DMS53 (cell line): ENCODE data around the gene TIMM10.
A peak's percentile ranks its signal among the peaks of the same experiment; 100 is the strongest.

Experiments used
- DNase-seq: peaks from one replicate; lab custom pipeline; 2025; lab: John Stamatoyannopoulos, UW

The TIMM10 gene, protein sequence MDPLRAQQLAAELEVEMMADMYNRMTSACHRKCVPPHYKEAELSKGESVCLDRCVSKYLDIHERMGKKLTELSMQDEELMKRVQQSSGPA

GRCh38 chr11:57530596-57531507 lies at the start of gene TIMM10:
TIMM10 (minus strand) TSS chr11:57530754; CDS start chr11:57530189, 565 bp downstream.
- DNase-seq = peak; percentile 94

DNA sequence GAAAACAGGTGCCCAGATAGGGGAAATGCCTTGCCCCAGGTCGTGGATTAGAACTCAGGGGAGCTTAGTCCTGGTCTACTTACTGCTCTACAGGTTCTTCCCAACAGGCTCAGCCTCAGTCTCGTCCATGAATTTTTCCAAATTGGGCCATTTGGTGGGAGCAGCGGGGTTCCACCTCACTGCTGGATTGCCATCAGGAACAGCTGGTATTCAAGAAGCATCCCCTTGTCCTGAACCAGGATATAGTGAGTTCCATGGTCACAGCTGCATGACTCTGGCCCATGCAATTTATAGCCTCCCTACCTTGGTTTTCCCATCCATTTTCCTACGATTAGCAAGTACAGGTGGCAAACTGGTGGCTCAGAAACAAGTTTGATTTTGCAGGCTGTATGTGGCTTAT lies 43.5 kb upstream of the TIMM10 start:
- DNase-seq = no peak

DNA sequence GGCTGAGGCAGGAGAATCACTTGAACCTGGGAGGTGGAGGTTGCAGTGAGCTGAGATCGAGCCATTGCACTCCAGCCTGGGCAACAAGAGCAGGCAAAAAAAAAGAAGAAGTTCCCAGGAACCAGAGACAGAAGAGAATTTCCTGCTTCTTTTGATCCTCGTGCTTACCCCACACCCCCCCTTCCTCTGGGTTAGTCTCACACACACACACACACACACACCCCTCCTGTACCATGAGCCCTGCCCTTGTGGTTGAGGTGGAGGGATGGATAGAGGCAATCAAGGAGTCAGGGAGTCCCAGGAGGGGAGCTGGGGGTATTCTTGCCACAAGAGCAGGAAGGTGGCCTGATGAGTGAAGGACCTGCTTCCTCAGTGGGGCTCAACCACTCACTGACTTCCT lies 41.1 kb upstream of the TIMM10 start:
- DNase-seq = no peak

GRCh38 chr11:57568330-57568766 lies 37.8 kb upstream of the TIMM10 start:
- no peak for DNase-seq

DNA sequence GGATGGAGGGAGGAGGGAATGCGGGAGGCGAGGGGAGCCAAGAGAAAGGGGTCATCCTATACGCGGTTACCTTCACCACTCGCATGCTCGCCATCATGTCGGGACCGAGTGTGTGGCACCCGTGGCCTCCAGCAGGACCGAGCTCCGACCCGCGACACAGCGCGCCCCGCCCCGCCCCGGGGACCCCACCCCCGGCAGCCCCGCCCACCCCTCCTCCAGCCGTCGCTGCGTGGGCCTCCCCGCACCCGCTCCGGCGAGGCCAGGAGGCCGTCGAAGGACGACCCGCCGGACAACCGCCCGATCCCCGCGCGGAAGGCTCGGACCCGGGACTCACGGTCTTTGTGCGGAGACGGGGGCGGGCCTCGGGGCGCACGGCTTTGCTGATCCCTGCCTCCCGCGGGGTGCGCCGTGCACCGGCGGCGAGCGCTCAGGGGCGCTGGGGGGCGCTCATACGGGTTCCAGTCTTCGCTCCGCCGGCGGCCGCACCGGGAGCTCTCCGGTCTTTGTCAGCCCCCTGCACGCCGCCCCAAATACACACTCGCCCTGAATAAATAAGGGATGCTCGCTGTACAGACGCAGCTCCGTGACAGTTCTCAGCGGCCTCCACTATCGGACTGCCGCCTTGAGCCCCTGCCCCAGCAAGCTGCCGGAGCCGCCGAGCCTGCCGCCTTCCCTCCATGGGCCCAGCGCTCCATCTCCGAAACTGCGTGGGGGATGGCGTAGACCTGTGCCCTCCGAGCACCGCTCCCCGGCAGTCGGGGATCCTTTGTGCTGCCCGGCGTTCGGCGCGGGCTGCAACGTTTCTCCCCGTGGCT lies 37.2 kb upstream of the TIMM10 start, which contains the start of gene UBE2L6:
TSS of gene UBE2L6 (minus strand) at position 158 of the 815 bp plus-strand sequence. CDS start at position 97, 61 bp downstream.
- peak; percentile 65 for DNase-seq

DNA sequence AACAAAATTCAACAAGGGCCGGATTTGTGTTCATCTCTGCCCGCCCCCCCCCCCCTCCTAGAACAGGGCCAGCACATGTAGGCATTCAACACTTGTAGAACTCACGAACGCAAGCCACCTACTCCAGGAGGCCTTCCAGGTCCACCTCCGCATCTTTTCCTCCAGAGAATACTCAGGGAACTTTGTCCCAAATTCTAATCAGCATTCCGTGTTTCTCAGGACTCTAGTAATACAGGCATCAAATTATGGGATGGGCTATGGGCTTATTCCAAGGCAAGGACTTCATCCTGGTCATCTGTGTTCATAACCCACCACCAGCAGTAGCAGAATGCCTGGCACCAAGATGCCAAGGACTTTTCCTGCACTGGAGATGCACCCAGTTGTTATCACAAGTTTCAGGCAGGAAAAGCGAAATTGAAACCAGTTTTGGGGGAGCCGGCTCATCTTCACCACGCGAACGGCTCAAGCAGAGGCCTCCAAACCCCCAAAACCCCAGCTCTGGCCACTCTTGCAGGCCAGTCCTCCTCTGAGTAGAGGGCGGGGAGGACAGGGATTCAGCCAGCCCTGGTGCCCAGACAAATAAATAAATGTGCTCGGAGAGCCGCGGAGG lies 36.5 kb upstream of the TIMM10 start:
- DNase-seq = peak; percentile 13

DNA sequence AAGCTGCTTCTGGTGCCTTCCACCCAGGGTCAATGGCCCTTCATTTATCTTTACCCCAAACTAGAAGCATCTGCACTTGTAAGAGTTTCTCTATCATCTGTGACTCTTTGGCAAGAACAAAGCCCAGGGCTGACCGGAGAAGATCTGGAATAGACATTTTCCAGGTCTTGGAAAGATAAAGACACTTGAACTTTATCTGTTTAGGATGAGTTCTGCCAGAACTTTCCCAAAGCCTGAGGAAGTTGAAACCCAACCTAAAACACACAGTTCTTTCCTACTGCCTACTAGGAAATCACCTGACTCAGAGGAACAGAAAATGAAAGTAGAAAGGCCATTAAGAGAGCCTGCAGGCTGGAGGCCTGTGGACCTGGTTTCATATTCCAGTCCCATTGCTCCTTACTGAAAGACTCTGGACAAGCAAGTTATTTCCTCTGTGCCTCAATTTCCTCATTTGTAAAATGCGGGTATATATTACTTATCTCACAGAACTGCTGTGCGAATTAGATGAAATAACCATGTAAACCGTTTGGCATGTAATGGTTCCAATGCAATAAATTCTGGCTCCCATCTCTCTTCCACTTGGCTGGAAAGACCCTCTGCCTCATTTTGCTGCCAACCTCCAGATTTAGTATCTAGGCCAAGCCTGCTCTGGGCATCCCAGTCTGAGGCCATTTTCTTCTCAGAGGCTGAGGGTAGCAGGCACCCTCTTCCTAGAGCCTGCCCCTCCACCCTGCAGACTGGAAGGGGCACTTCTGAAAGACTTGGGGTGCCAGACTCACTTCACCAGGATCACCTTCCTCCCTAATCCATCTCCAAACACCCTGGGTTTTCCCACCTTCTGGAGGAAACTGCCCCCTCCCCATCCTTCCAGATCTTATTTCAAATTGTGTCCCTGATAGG lies 35.7 kb upstream of the TIMM10 start:
- peak; percentile 42 for DNase-seq

GRCh38 chr11:57562596-57562995 lies 32.0 kb upstream of the TIMM10 start:
- no peak for DNase-seq

GRCh38 chr11:57560146-57560545 lies 29.6 kb upstream of the TIMM10 start:
- DNase-seq = peak; percentile 26

- no peak for DNase-seq
These were observed 25.5 kb upstream of the TIMM10 start for GRCh38 chr11:57556041-57556440.

DNA sequence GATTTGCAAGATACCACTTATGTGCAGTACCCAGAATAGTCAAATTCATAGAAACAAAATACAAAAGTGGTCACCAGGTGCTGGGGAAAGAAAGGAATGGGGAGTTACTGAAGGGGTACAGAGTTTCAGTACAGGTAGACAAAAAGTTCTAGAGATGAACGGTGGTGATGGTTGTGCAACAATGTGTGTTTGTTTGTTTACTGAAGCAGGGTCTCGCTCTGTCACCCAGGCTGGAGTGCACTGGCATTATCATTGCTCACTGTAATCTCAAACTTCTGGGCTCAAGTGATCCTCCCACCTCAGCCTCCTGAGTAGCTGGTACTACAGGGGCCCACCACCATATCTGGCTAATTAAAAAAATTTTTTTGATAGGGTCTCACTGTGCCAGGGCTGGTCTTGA lies 24.8 kb upstream of the TIMM10 start:
- no peak for DNase-seq

GRCh38 chr11:57552479-57552878 lies 21.9 kb upstream of the TIMM10 start:
- DNase-seq = no peak

- no peak for DNase-seq
These were observed 21.4 kb upstream of the TIMM10 start for GRCh38 chr11:57551941-57552340.

- no peak for DNase-seq
These were observed 19.4 kb upstream of the TIMM10 start for GRCh38 chr11:57549983-57550382.

DNA sequence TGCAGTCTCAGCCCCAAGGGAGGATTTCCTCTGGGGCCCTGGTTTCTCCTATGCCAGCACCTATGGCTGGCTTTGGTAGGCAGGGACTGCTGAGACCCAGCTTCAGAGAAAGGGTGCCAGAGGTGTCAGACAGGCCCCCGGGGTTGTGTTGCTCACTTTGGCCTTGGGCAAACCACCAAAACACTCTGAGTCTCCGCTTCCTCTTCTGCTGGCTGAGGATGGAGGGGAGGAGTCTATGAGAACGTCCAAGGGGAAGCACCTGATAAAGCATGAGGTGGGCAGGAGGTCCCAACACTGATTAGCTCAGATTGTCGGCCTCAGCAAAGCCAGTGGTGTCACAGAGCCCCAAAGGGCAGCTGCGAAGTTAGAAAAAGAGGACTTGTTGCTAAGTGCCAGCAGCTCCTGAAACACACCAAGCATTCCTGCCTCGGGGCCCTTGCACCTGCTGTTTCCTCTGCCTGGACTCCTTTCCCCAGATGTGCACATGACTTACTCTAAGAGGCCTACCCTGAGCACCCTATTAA lies 17.4 kb upstream of the TIMM10 start:
- DNase-seq = no peak

GRCh38 chr11:57546869-57547475 lies 16.4 kb upstream of the TIMM10 start:
- peak; percentile 46 for DNase-seq

- DNase-seq = no peak
These were observed 15.9 kb upstream of the TIMM10 start for GRCh38 chr11:57546451-57546850.

DNA sequence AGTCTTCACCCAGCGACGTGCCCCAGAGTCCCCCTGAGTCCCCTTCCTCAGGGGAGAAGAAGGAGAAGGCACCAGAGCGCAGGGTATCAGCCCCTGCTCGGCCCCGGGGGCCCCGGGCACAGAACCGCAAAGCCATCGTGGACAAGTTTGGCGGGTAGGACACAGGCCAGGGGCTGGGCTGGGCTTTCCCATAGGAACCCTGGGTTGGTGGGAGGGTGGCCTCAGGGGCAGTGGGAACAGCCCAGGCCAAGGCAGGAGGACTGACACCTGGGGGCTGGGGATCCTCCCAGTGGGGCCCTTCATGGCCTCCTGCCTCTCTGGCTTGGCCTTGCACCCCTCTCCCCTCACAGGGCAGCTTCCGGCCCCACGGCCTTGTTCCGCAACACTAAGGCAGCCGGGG lies 15.3 kb upstream of the TIMM10 start:
- DNase-seq = no peak

DNA sequence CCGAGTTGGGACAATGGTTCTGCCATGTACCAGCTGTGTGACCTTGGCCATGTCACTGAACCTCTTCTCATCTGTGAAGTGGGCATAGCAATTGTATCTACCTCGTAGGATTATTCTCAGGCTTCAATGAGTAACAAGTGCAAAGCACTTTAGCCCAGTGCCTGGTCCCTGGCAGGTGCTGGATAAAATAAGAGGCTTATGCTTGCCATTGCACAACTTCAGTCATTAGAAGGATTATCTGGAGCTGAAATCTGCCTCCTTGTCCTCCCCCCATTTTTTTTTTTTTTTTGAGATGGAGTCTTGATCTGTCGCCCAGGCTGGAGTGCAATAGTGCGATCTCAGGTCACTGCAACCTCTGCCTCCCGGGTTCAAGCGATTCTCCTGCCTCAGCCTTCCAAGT lies 14.0 kb upstream of the TIMM10 start:
- DNase-seq = no peak

DNA sequence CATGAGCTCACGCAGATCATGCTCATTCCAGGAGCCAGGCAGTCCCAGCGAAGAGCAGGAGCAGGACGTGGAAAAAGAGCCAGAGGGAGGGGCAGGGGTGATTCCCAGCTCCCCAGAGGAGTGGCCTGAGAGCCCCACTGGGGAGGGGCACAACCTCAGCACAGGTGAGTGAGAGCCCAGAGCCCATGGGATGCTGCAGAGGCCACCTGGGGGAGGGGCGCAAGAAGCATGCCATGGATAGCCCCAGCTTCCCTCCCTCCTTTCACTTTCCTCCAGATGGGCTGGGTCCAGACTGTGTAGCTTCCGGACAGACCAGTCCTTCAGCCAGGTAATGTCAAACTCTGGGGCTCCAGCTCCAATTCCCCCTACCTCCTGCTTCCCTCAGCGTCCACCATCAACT lies 13.0 kb upstream of the TIMM10 start:
- peak; percentile 28 for DNase-seq
